IPS-NIHi7 (cell line): ENCODE results near the gene RFXAP.

Experiments used
- DNase-seq: peaks from one replicate; pipeline ENCODE4 v3.0.0; 2012; ENCODE audit warnings: mixed read lengths; ENCODE audit errors: extremely low spot score

RFXAP gene

DNA sequence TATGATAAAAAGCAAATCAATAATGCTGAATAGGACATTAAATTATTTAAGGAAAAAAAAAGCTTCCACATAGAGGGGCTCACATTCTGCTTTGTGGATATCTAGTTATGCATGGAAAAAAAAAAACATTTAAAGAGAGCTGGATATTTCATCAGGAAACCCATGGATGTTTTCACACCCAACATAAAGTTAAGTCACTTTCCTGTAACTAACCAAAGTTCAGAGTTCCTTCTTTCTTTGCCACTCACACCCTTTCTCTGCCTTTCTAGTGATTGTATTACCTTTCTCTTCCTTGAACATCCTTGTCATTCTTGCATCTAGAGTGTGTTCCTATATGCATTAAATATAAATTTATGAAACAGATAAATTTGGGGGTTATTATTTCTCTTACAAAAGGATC is 47.2 kb downstream of the RFXAP start:
- DNase-seq: no peak

GRCh38 chr13:36870050-36870692 is 51.1 kb downstream of the RFXAP start:
- no peak for DNase-seq

GRCh38 chr13:36872621-36873020 is 53.6 kb downstream of the RFXAP start:
- peak; percentile 39 for DNase-seq

- DNase-seq: no peak
Observed at GRCh38 chr13:36875431-36875830, 56.4 kb downstream of the RFXAP start.

- DNase-seq: no peak
Observed at GRCh38 chr13:36875961-36876360, 56.9 kb downstream of the RFXAP start.
